SK-N-SH (cell line): ENCODE results near the gene ZNF683. TPM values are rescaled to one million over a fixed set of nuclear protein-coding genes. Genes with fewer than 3 reads are reported as not detected.

Source experiments
- CTCF ChIA-PET: fragments of 300-600, 350-600 bp; formaldehyde crosslinking; extraction: SDS; loops from one replicate; lab custom pipeline; 2021; lab: Yijun Ruan, JAX
- POLR2A ChIA-PET: fragments of 350-600 bp; sonication (Branson Sonifier 250); formaldehyde crosslinking; extraction: SDS; loops from one replicate; lab custom pipeline; 2020; ENCODE audit warnings: antibody characterized with exemption, inconsistent platforms; lab: Yijun Ruan, JAX
- DNase-seq: peaks from one replicate; pipeline ENCODE4 v3.0.0; 2012
- H2AFZ ChIP-seq: fragments of 200-600 bp; sonication (generic); 2 replicates; pipeline ENCODE4 v1.8.1; 2016; ENCODE audit warnings: antibody characterized with exemption, mild to moderate bottlenecking, low read depth
- H3F3A ChIP-seq: fragments of 200-600 bp; sonication (generic); replicated peaks from 2 replicates; pipeline ENCODE3; 2016; ENCODE audit warnings: antibody characterized with exemption, mild to moderate bottlenecking; ENCODE audit not compliant: insufficient read depth
- H3K27ac ChIP-seq, 2 experiments: fragments of 200-500 bp in 1 of 2; fragments of 200-600 bp in 1 of 2; sonication (Bioruptor generic) in 1 of 2; sonication (generic), shearing (Covaris generic) in 1 of 2; 2 replicates each; pipeline versions ENCODE4 v1.5.1 to v1.6.1; 2014 to 2016; ENCODE audit warnings: low read depth in 2 of 2, inconsistent platforms in 1 of 2, low read length in 1 of 2, mild to moderate bottlenecking in 1 of 2, mixed read lengths in 1 of 2
- H3K27me3 ChIP-seq: fragments of 200-600 bp; sonication (generic), shearing (Covaris generic); 2 replicates; pipeline ENCODE4 v1.6.1; 2016; ENCODE audit warnings: mixed run types; ENCODE audit not compliant: insufficient read depth
- H3K36me3 ChIP-seq, 2 experiments: fragments of 200-500 bp in 1 of 2; fragments of 200-600 bp in 1 of 2; sonication (Bioruptor generic) in 1 of 2; sonication (generic) in 1 of 2; replicated peaks in 1 of 2; 2 replicates each; pipeline versions ENCODE3 to v1.5.1; 2014 to 2016; ENCODE audit warnings: low read length in 1 of 2, mild to moderate bottlenecking in 1 of 2; ENCODE audit not compliant: insufficient read depth in 2 of 2, control insufficient read depth in 1 of 2
- H3K4me1 ChIP-seq, 2 experiments: fragments of 200-500 bp in 1 of 2; fragments of 200-600 bp in 1 of 2; sonication (Bioruptor generic) in 1 of 2; sonication (generic), shearing (Covaris generic) in 1 of 2; 2 replicates each; pipeline versions ENCODE4 v1.5.1 to v1.6.1; 2014 to 2016; ENCODE audit warnings: low read depth in 1 of 2, low read length in 1 of 2, mixed run types in 1 of 2; ENCODE audit not compliant: insufficient read depth in 2 of 2, control insufficient read depth in 1 of 2
- H3K4me2 ChIP-seq: fragments of 200-600 bp; sonication (generic), shearing (Covaris generic); 2 replicates; pipeline ENCODE4 v1.6.1; 2017; ENCODE audit warnings: mixed run types
- H3K4me3 ChIP-seq, 2 experiments: fragments of 200-500 bp in 1 of 2; fragments of 200-600 bp in 1 of 2; sonication (Bioruptor generic) in 1 of 2; sonication (generic), shearing (Covaris generic) in 1 of 2; 2 replicates each; pipeline versions ENCODE4 v1.5.1 to v1.8.1; 2014 to 2016; ENCODE audit warnings: low read depth in 2 of 2, inconsistent platforms in 1 of 2, low read length in 1 of 2, mild to moderate bottlenecking in 1 of 2, mixed read lengths in 1 of 2, moderate library complexity in 1 of 2
- H3K79me2 ChIP-seq: fragments of 200-600 bp; sonication (generic); 2 replicates; pipeline ENCODE4 v1.8.1; 2017; ENCODE audit warnings: mild to moderate bottlenecking; ENCODE audit not compliant: insufficient read depth
- H3K9ac ChIP-seq: fragments of 200-600 bp; sonication (generic); 2 replicates; pipeline ENCODE4 v1.6.1; 2017; ENCODE audit warnings: mixed run types
- H3K9me2 ChIP-seq: fragments of 200-600 bp; sonication (generic); 2 replicates; pipeline ENCODE4 v1.6.1; 2017; ENCODE audit warnings: mixed run types
- H3K9me3 ChIP-seq: fragments of 200-600 bp; sonication (generic); 2 replicates; pipeline ENCODE4 v1.6.1; 2017; ENCODE audit warnings: mixed run types, mild to moderate bottlenecking, moderate library complexity
- H4K20me1 ChIP-seq: fragments of 200-600 bp; sonication (generic); 2 replicates; pipeline ENCODE4 v1.6.1; 2017; ENCODE audit warnings: mild to moderate bottlenecking, mixed run types; ENCODE audit not compliant: insufficient read depth
- ELF1 ChIP-seq: IDR thresholded peaks from 2 replicates; pipeline ENCODE4 v1.4.0; 2012
- EP300 ChIP-seq, 2 experiments: IDR thresholded peaks; 2 replicates each; pipeline versions ENCODE4 v1.4.0 to v1.6.1; 2012; ENCODE audit warnings: borderline replicate concordance in 1 of 2, low read depth in 1 of 2, low read length in 1 of 2
- GABPA ChIP-seq: IDR thresholded peaks from 2 replicates; pipeline ENCODE4 v1.4.0; 2012; ENCODE audit warnings: low read depth, mild to moderate bottlenecking
- IRF3 ChIP-seq: fragments of 150-350 bp; IDR thresholded peaks from 2 replicates; pipeline ENCODE4 v1.6.1; 2016; ENCODE audit warnings: mild to moderate bottlenecking, low read depth, low read length
- NFIC ChIP-seq: IDR thresholded peaks from 2 replicates; pipeline ENCODE4 v1.4.0; 2012; ENCODE audit warnings: borderline replicate concordance
- POLR2AphosphoS5 ChIP-seq: IDR thresholded peaks from 2 replicates; pipeline ENCODE4 v1.6.1; 2012; ENCODE audit warnings: low read depth, low read length
- REST ChIP-seq: IDR thresholded peaks from 2 replicates; pipeline ENCODE4 v1.6.1; 2012; ENCODE audit warnings: mild to moderate bottlenecking, low read depth, low read length, moderate library complexity
- RFX5 ChIP-seq: IDR thresholded peaks from 2 replicates; pipeline ENCODE4 v1.6.1; 2012; ENCODE audit warnings: mild to moderate bottlenecking, improper control_type of control experiment, low read length
- TEAD4 ChIP-seq: IDR thresholded peaks from 2 replicates; pipeline ENCODE4 v1.4.0; 2012; ENCODE audit warnings: mild to moderate bottlenecking, borderline replicate concordance; ENCODE audit not compliant: insufficient read depth
- USF1 ChIP-seq: IDR thresholded peaks from 2 replicates; pipeline ENCODE4 v1.4.0; 2012; ENCODE audit warnings: low read depth, borderline replicate concordance
- YY1 ChIP-seq: IDR thresholded peaks from 2 replicates; pipeline ENCODE4 v1.4.0; 2012; ENCODE audit warnings: low read depth, mild to moderate bottlenecking
- WGBS: methylation state at CpG from one replicate; pipeline ENCODE4 v1.1.6; 2017; ENCODE audit warnings: low lambda C conversion rate; 5-methylcytosine and 5-hydroxymethylcytosine counted together
- polyA plus RNA-seq, 3 experiments: library from polyadenylated mRNA; depleted of rRNA; stranded (reverse); fragments of >200 nt; gene quantifications; 2 replicates each; pipeline ENCODE4 v1.2.3, GENCODE V29; 2012
- TF ChIP-seq, protein P1 (sequence below): fragments of 150-350 bp; IDR thresholded peaks from 2 replicates; pipeline ENCODE4 v1.6.1; 2017; ENCODE audit warnings: antibody characterized with exemption, low read length, low read depth, borderline replicate concordance
- TF ChIP-seq, protein P2 (sequence below): IDR thresholded peaks from 2 replicates; pipeline ENCODE4 v1.4.0; 2012; ENCODE audit warnings: low read depth

ZNF683 gene
- polyA plus RNA-seq, 1 of the 3 experiments (the other 2 are of a cell fraction): not detected

- ChIA-PET POLR2A (no interaction called here), CTCF (interaction anchor here (1.0 to 11.9 kb wide), 4 partner anchors 17 to 71 kb away, joined by 4 to 99 read pairs (median 18); no protein-coding TSS in a partner anchor)
- no peak for TF ChIP-seq EP300 (IDR thresholded peaks at IDR 0.05; ENCODE audit: borderline replicate concordance in 1 of 2, low read depth in 1 of 2, low read length in 1 of 2)
- no peak for TF ChIP-seq YY1
- TF ChIP-seq TEAD4: no peak
- TF ChIP-seq, protein P1, sequence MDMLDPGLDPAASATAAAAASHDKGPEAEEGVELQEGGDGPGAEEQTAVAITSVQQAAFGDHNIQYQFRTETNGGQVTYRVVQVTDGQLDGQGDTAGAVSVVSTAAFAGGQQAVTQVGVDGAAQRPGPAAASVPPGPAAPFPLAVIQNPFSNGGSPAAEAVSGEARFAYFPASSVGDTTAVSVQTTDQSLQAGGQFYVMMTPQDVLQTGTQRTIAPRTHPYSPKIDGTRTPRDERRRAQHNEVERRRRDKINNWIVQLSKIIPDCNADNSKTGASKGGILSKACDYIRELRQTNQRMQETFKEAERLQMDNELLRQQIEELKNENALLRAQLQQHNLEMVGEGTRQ: no peak
- no peak for TF ChIP-seq GABPA
- TF ChIP-seq, protein P2, sequence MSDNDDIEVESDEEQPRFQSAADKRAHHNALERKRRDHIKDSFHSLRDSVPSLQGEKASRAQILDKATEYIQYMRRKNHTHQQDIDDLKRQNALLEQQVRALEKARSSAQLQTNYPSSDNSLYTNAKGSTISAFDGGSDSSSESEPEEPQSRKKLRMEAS: no peak
- TF ChIP-seq USF1: no peak
- no peak for TF ChIP-seq NFIC
- Histone ChIP-seq H2AFZ (no peak overlapping the region), H3K9ac (no peak overlapping the region), H3K9me3 (no peaks in the 10 kb centered on the region), H3K9me2 (no peaks in the 10 kb centered on the region), H3K4me2 (no peak overlapping the region), H3K36me3 (no peaks in the 10 kb centered on the region), H3F3A (no peaks in the 10 kb centered on the region), H3K4me1 (no peaks in the 10 kb centered on the region), H3K27ac (no peak overlapping the region), H4K20me1 (no peaks in the 10 kb centered on the region), H3K27me3 (peaks cover 13% of the 10 kb centered on the region; the same call in 1 of the 2 replicates), H3K79me2 (no peaks in the 10 kb centered on the region), H3K4me3 (no peak overlapping the region)
- no peak for DNase-seq
- no CpG with 5 or more reads among the region's 15 CpGs for WGBS
Measured at GRCh38 chr1:26345718-26346117, 26.8 kb downstream of the ZNF683 start.

DNA sequence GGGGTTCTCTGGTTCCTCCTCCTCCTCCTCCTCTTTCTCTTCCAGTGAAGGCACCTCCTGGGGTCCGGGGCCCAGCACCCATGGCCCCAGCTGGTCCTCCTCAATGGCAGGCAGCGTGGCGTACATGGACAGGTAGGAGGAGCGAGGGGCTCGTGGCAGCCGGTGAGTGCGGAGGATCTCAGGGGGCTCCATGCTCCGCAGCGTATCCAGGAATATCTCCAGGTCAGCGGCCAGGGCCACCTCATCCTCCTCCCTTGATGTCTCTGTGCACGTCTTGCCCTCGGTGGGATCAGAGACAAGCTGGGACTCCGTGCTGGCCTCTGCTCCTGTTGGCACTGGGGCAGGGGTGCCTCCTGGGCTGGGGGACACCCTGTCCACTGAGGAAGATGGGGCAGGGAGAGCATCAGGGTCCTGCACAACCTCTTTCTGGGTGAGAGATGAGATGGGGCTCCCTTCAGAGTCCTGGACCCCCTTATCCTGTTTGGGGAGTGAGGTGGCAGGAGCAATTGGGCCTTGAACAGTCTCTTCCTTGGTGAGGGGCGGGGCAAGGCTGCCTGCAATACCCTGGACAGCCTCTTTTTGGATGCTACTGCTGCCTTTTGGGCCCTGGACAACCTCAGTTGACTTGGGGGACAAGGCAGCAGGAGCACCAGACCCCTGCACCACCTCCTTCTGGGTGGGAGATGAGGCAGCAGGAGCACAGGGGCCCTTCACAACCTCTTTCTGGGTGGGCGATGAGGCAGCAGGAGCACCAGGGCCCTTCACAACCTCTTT, 28.2 kb downstream of the ZNF683 start:
- H3K9ac ChIP-seq: no peak overlapping the region
- H3K27me3 ChIP-seq: peaks cover 13% of the 10 kb centered on the region; the same call in 1 of the 2 replicates
- no peaks in the 10 kb centered on the region for H3K36me3 ChIP-seq
- no peaks in the 10 kb centered on the region for H3K9me2 ChIP-seq
- H3K4me3 ChIP-seq: no peak overlapping the region
- H3K9me3 ChIP-seq: no peaks in the 10 kb centered on the region
- 68% methylated on average over 12 of the region's 15 CpGs for WGBS
- CTCF ChIA-PET: interaction anchor here (1.1 to 4.3 kb wide), 4 partner anchors 16 to 73 kb away, joined by 3 to 30 read pairs (median 4); no protein-coding TSS in a partner anchor
- H3K4me1 ChIP-seq: no peaks in the 10 kb centered on the region
- H3F3A ChIP-seq: no peaks in the 10 kb centered on the region
- H3K79me2 ChIP-seq: no peaks in the 10 kb centered on the region
- H3K4me2 ChIP-seq: no peak overlapping the region
- no peaks in the 10 kb centered on the region for H4K20me1 ChIP-seq
- TF ChIP-seq IRF3 (no peak), ELF1 (no peak), POLR2AphosphoS5 (no peak), RFX5 (no peak), REST (no peak)
- H2AFZ ChIP-seq: no peak overlapping the region
- POLR2A ChIA-PET: no interaction called here
- H3K27ac ChIP-seq: no peak overlapping the region
- DNase-seq: no peak
